HG03558 (cell line): ENCODE results near the gene BRSK2.

Experiments
- ATAC-seq: cut with Tn5 transposase; IDR thresholded peaks from one replicate; pipeline ENCODE4 v1.9.1; 2021; ENCODE audit warnings: moderate number of reproducible peaks; ENCODE audit not compliant: unreplicated experiment; ENCODE audit errors: extremely low read depth

BRSK2 gene

GRCh38 chr11:1373536-1374214 lies 16.1 kb upstream of the BRSK2 start:
- ATAC-seq: no peak

- no peak for ATAC-seq
These were observed 14.4 kb upstream of the BRSK2 start for GRCh38 chr11:1375161-1375954.

GRCh38 chr11:1375955-1376258 lies 13.8 kb upstream of the BRSK2 start:
- ATAC-seq: no peak

GRCh38 chr11:1377231-1377780 lies 12.4 kb upstream of the BRSK2 start:
- ATAC-seq: no peak

GRCh38 chr11:1381793-1382425 lies 7.8 kb upstream of the BRSK2 start:
- no peak for ATAC-seq

- ATAC-seq: no peak
These were observed 7.3 kb upstream of the BRSK2 start for GRCh38 chr11:1382429-1382828.

GRCh38 chr11:1382831-1383607 lies 6.7 kb upstream of the BRSK2 start:
- no peak for ATAC-seq

- no peak for ATAC-seq
These were observed 5.3 kb upstream of the BRSK2 start for GRCh38 chr11:1384199-1384970.

GRCh38 chr11:1387521-1387920 lies 2.2 kb upstream of the BRSK2 start:
- ATAC-seq: no peak

GRCh38 chr11:1387961-1388762 lies 1.6 kb upstream of the BRSK2 start:
- ATAC-seq: no peak

GRCh38 chr11:1388763-1389102 lies 1.0 kb upstream of the BRSK2 start:
- no peak for ATAC-seq

- ATAC-seq: peak; percentile 42
These were observed 417 bp upstream of the BRSK2 start for GRCh38 chr11:1389103-1389931.

- no peak for ATAC-seq
These were observed 933 bp downstream of the BRSK2 start for GRCh38 chr11:1390569-1391164.

GRCh38 chr11:1391165-1392075 lies 1.7 kb downstream of the BRSK2 start:
- no peak for ATAC-seq

- no peak for ATAC-seq
These were observed 2.4 kb downstream of the BRSK2 start for GRCh38 chr11:1392111-1392510.

GRCh38 chr11:1392561-1392960 lies 2.8 kb downstream of the BRSK2 start:
- ATAC-seq: no peak
